ENCODE results near the gene AFTPH. TPM values are rescaled to one million over a fixed set of nuclear protein-coding genes. Genes with fewer than 3 reads are reported as not detected.

AFTPH gene
- total RNA-seq, 1 donor from 2014 or later, result 15.2 TPM

GRCh38 chr2:64607381-64608304 lies 83.5 kb downstream of the AFTPH start:
- DNase-seq (ENCODE audit: low spot score) (peak; percentile 47), ATAC-seq (no peak)

GRCh38 chr2:64608867-64609226 lies 84.7 kb downstream of the AFTPH start:
- no peak for DNase-seq (ENCODE audit: low spot score)

DNA sequence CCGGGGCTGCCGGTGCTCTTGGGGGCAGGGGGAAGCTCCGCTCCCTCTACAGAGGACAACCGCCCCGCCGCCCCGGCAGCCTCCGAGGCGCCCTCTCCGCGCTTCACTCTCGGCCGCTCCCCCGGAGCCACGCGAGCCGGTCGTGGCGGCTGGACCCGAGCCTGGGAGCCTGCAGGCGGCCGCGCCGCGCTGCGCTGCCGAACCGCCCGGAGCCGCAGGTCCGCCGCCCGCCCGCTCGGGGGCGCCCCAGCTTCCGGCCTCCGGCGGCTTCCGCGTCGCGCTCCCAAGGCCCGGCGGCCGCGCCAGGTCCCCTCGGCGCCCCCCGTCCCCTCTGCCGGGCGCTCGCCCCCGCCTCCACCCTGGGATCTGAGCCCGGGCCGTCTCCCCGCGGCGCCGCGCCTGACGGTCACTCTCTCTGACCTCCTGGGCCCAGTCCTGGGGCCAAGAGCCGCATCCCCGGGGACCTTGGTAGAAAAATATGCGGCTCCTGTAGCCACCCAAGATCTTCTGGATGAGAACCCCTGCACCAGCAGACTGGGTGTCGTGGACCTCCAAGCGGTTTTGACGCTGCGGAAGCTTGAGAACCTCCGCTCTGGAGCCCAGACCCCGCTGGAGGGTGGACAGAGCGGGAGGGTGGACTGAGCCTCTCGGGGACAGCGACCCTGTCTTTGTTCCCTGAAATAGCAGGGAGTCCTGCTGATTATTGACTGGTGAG lies 85.3 kb downstream of the AFTPH start:
- ATAC-seq, result peak; percentile 91

More at GRCh38 chr2:64608867-64609226, 84.7 kb downstream of the AFTPH start:
- peak; percentile 1 for ATAC-seq

GRCh38 chr2:64609942-64610281 lies 85.8 kb downstream of the AFTPH start:
- no peak for DNase-seq (ENCODE audit: low spot score)
- ATAC-seq, result no peak

More for the DNA sequence above, 85.3 kb downstream of the AFTPH start:
- peak; percentile 79 for DNase-seq (ENCODE audit: low spot score)

- DNase-seq (ENCODE audit: low spot score) (peak; percentile 33), ATAC-seq (no peak)
These were observed 86.3 kb downstream of the AFTPH start for GRCh38 chr2:64610316-64610855.

DNA sequence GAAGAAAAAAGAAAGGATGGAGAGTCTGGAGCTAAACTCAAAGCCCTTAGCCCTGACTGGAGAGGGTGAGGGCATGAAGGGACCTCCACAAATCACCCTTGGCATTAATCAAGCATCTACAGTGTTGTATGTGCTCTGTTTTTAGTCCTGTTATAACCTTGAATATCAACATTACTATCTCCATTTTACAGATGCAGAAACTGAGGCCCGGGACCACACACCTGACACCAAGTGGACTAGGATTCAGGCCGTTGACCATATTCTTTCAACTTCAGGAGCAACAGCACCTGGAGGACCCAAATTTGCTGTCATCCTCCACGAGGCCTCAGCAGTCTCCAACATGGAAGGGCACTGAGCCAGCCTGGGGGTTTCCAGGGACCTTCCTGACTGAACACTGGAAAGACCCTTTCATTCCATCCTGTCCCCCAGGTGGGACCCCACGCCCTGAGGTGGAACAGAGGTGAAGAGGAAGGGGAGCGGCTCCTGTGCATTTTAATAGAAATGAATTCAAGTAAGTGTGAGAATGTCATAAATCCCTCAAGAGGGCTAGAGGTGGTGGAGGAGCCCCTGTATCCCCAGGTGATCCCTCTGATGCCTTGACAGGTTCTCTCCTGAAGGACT lies 88.6 kb downstream of the AFTPH start:
- DNase-seq (ENCODE audit: low spot score) (peak; percentile 33), ATAC-seq (no peak)

GRCh38 chr2:64613276-64613675 lies 89.1 kb downstream of the AFTPH start:
- DNase-seq (ENCODE audit: low spot score) (no peak), ATAC-seq (no peak)

GRCh38 chr2:64615192-64615763 lies 91.2 kb downstream of the AFTPH start:
- ATAC-seq, result peak; percentile 47
- peak; percentile 23 for DNase-seq (ENCODE audit: low spot score)

- DNase-seq (ENCODE audit: low spot score) (peak; percentile 38), ATAC-seq (no peak)
These were observed 91.9 kb downstream of the AFTPH start for GRCh38 chr2:64615844-64616536.

DNA sequence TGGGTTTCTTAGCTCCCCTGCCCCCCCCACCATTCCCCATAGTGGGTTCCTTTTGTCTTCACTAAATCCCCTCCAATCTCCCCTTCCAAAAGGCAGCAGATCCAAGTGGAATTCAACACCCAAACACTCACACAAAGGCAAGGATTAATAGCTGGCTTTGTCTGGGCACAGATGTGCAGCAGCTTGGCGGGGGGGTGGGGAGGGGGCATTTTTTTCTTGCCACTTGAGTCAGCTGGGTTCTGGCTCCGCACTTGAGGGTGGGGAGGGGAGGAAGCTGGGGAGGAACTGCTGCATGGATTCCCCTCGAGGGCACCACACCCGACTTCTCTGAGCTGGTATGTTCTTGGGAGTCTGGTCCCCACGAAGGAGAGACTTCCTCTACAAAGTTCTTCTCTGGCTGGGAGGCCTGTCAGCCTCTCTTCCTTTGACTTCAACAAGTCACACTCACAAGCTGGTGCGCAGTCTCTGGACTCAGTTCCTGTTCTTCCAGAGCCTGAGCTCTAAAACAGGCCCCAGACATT lies 93.6 kb downstream of the AFTPH start:
- DNase-seq (ENCODE audit: low spot score) (peak; percentile 19), ATAC-seq (no peak)

DNA sequence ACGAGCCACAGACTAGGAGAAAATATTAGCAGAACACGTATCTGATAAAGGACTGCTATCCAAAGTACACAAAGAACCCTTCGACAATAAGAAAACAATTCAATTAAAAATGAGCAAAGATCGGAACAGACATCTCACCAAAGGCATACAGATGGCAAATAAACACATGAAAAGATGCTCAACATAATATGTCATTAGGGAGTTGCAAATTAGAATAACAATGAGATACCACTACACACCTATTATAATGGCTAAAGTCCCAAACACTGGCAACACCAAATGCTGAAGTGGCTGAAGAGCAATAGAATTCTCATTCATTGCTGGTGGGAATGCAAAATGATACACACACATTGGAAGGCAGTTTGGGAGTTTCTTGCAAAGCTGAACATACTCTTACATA lies 96.5 kb downstream of the AFTPH start:
- ATAC-seq (no peak), DNase-seq (ENCODE audit: low spot score) (no peak)

- ATAC-seq (peak; percentile 41), DNase-seq (ENCODE audit: low spot score) (peak; percentile 39)
These were observed 98.5 kb downstream of the AFTPH start for GRCh38 chr2:64622443-64623241.

GRCh38 chr2:64623242-64623850 lies 99.2 kb downstream of the AFTPH start:
- no peak for ATAC-seq
- DNase-seq (ENCODE audit: low spot score), result peak; percentile 26

- DNase-seq (ENCODE audit: low spot score), result peak; percentile 30
- no peak for ATAC-seq
These were observed 100.0 kb downstream of the AFTPH start for GRCh38 chr2:64624108-64624610.

DNA sequence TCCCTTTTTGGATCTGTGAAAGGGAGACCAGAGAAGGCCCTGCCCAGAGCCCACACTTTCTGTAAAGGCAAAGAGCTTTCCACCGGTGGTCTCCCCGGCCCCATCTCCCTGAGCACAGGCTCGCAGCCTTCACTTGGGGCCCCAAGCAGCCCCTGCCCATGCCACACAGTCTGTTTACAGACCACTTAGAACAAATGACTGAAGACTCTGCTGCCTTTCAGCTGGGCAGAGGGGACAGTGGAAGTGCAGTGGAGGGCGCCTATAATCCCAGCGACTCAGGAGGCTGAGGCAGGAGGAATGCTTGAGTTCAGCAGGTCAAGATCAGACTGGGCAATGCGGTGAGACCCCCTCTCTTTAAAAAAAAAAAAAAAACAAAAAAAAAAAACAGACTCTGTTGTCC lies 100.7 kb downstream of the AFTPH start:
- DNase-seq (ENCODE audit: low spot score) (no peak), ATAC-seq (no peak)

- DNase-seq (ENCODE audit: low spot score), result peak; percentile 30
- no peak for ATAC-seq
These were observed 101.4 kb downstream of the AFTPH start for GRCh38 chr2:64625299-64626145.

GRCh38 chr2:64626146-64626809 lies 102.2 kb downstream of the AFTPH start:
- ATAC-seq (no peak), DNase-seq (ENCODE audit: low spot score) (no peak)

All from left lobe of liver (tissue), 2 donors.